COLO829 (cell line): ENCODE data around the gene GRSF1.
A peak's percentile ranks its signal among the peaks of the same experiment; 100 is the strongest.
"Not testable (repeated sequence)": the region's sequence is repeated elsewhere in the genome, so short reads cannot be mapped to it uniquely, and the experiment has no call there.

ENCODE experiments used
- DNase-seq: peaks from one replicate; pipeline ENCODE4 v3.0.0; 2012; ENCODE audit warnings: low spot score

GRSF1 gene, protein sequence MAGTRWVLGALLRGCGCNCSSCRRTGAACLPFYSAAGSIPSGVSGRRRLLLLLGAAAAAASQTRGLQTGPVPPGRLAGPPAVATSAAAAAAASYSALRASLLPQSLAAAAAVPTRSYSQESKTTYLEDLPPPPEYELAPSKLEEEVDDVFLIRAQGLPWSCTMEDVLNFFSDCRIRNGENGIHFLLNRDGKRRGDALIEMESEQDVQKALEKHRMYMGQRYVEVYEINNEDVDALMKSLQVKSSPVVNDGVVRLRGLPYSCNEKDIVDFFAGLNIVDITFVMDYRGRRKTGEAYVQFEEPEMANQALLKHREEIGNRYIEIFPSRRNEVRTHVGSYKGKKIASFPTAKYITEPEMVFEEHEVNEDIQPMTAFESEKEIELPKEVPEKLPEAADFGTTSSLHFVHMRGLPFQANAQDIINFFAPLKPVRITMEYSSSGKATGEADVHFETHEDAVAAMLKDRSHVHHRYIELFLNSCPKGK

DNA sequence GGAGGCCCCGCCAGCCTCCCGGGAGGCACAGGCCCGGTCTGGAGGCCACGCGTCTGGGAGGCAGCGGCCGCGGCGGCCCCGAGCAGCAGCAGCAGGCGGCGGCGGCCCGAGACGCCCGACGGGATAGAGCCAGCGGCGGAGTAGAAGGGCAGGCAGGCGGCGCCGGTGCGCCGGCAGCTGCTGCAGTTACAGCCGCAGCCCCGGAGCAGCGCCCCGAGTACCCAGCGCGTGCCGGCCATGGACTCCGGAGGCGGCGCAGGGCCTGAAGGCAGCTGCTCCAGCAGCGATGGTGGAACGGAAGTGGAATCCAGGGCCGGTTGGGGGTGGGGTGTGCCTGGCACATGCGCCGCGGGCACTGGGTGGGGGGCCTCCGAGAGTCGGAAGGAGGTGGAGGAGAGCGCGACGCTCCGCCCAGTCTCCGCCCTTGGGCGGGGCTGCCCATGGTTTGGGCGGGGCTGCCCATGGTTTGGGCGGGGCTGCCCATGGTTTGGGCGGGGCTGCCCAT is at the start of gene GRSF1:
Gene GRSF1 (minus strand): TSS at position 302 of the 505 bp plus-strand sequence. CDS start 63 bp downstream, at position 239.
- DNase-seq, result peak; percentile 97

DNA sequence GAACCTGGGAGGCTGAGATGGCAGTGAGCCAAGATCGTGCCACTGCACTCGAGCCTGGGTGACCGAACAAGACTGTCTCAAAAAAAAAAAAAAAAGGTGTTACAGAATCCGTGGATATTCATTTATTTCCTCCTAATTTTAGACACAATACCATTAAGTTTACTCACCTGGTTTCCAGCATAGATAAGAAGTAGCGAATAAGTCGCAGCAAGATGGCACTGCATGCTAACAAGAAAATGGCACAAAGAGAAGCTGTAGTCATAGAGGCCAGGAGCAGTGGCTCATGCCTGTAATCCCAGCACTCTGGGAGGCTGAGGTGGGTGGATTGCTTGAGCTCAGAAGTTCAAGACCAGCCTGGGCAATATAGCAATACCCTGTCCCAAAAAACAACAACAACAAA is 45.5 kb upstream of the GRSF1 start:
- DNase-seq, result no peak

DNA sequence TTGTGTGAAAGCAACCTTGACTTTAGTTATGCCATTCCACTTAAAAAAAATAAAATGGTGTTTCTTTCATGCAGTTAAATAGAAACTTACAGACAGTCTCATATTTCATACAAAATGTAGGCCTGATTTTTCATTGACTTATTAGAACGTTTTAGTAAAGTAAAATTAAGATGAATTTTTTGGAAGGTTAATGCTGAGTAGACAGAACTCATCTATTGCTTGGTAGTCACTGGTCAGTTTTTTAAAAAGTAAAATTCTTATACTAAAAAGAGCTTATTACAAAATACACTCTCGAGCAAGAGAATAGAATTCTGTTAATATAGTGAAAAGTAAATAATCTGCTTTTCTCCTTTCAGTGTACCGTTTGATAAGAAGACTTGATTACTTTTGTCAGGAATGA is 41.0 kb upstream of the GRSF1 start:
- DNase-seq, result no peak

DNA sequence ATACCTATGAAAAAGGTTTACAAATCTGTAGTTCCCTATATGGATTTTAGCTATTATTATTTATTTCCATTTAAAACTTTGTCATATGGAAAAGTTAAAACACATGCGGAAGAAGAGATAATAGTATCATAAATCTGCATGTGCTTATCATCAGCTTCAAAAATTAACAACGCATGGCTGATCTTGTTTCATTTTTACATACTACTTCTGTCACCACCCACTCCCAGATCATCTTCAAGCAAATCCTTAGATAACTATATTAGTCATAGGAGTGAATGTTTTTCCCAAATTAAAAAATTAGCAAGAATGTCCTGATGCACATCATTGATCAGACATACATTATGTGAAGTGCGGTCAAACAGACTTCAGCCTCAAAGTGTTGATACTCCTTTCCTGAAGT is 37.9 kb upstream of the GRSF1 start:
- no peak for DNase-seq

DNA sequence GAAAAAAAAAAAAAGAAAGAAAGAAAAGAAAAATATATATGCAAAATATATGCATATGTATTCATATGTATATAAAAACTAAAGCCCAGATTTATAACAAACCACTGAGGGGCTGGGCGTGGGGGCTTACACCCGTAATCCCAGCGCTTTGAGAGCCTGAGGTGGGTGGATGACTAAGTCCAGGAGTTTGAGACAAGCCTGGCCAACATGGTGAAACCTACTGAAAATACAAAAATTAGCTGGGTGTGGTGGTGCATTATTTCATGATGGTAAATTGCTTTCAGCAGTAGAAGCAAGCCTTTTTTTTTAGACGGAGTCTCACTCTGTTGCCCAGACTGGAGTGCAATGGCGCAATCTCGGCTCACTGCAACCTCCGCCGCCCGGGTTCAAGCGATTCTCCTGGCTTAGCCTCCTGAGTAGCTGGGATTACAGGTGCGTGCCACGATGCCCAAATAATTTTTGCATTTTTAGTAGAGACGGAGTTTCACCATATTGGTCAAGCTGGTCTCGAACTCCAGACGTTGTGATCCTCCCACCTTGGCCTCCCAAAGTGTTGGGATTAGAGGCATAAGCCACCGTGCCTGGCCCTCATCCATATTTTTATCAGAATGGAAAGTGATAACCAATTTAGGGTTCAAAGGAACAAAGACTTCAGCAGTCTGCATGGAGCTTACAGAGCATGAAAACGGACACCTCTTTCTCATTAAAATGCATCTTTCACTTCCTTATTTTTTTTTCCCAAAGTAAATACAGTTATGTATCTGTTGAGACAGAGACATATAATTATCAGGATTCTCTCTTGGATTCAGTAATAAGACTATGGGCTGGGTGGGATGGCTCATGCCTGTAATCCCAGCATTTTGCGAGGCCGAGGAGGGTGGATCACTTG is 34.8 kb upstream of the GRSF1 start:
- no peak for DNase-seq

DNA sequence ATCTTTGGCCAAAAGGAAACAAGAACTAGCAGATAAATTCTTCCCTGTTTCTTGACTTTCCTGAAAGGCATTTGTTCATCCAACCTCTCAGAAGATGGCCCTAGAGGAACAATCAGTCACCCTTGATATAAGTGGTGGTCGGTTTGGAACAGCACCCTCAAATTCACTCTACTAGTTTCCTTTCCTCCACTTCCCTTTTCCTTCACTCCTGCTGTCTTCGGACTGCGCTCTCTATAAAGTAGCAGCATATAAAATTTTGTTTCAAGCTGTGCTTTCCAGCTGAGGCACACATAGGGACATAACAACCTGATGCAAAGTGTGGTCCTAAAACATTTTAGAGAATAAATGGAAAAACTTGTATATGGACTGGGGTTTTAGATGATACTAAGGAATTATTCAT is 33.5 kb upstream of the GRSF1 start:
- DNase-seq, result no peak

DNA sequence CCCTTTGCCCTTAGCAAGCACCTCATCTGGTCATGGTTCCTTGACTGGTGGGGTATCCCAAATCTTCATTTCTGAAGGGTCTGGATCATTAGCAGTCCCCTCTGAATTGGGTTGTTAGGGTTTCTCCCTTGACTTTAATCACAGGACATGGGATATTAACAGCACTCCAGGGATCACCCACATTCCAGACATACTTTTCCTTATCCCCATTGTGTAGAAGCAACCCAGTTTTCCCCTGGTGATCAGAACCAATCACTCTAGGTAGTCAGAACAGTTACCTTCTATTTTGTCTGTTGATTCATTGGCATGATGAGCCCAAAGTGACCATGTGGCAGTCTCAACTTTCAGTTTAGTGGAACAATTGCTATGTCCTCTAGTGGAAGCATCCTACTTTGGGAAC is 29.1 kb upstream of the GRSF1 start:
- no peak for DNase-seq

DNA sequence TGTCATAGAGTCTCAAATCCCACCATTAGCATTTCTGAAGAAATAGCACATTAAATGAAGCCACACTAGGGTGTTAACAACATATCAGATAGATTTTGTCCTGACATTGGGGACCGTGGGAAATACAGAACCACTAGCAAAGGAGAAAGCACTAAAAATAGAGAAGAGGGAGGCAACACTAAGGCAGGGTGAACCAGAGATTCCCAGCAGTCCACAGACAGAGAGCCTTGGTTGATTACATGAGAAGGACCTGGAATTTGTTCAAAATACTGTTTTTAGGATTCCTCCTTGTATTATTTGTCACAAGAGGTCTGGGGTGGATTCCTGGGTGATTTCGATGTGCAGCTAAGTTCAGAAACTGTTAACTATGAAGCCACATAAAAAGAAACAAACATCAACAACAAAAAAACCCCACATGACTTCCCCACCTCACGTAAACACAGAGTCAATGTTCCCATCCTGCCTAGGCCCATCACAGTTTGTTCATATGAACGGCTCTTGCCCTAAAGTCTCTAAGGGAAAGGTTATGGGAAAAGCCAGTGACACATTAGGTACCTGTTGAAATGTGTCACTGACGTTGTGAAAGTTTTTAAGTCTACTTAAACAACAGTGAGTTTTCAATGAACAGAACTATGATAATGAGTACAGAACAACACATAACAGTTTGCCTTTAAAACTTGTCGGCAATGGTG is 23.6 kb upstream of the GRSF1 start:
- DNase-seq, result no peak

DNA sequence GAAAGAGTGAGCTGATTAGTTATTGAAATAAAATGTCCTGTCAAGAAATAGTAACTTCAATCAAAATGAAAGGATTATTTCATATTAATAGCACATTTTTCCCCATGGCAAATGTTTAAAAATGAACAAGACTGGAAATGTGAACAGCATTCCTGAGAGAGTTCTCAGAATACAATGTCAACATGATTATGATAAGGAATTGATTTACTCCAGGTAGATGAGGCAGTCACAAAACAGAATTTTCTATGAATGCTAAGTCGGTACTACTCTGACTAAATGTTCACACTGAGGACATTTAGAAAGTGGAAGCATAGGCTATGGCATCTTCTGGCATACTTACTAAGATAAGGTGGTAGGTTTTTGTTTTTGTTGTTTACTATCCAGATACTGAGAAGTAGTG is 19.4 kb upstream of the GRSF1 start:
- no peak for DNase-seq

DNA sequence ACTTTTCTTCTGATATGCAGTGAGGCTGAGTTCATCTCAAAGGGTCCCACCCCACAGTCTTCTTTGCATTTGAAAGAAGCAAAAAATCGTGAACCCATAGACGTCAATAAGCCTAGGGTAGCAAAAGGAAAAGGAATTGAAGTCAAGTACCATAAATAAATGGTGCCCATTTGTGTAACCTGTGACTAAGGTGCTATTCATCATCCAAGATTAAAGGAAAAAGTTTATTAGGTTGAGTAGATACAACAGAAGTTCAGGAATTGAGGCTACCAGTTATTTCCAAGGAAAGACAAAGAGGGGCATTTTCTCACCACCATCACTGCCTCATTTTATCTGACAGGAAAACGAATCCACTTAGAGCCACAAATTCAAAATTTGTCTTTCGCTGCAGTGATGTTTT is 18.8 kb upstream of the GRSF1 start:
- no peak for DNase-seq

DNA sequence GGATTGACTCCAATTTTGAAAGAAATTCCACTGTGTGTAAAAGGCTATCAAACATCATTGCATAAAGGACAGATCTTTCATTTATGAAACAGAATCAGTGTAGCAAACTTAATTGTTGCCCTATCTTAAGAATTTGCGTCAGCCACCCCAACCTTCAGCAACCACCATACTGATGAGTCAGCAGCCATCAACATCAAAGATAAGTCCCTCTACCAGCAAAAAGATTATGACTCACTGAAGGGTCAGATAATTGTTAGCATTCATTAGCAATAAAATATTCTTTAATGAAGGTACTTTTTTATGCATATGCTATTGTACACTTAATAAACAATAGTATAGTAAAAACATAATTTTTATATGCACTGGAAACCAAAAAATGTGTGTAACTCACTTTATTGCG is 15.8 kb upstream of the GRSF1 start:
- DNase-seq, result peak; percentile 23

DNA sequence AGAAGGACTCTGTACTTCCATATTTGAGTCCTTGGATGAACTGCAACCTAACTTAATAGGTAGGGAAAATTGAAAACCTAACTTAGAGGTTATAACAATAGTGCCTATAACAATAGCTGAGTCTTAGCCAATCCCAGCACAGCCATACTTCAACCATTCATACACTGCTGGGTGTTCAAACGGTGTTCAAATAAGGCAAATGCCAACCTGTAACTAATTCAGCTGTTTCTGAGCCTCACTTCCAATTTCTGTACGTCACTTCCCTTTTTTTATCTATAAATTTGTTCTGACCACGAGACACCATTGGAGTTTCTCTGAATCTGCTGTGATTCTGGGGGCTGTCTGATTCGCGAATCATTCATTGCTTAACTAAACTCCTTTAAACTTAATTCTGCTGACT is 9.6 kb upstream of the GRSF1 start:
- no peak for DNase-seq

DNA sequence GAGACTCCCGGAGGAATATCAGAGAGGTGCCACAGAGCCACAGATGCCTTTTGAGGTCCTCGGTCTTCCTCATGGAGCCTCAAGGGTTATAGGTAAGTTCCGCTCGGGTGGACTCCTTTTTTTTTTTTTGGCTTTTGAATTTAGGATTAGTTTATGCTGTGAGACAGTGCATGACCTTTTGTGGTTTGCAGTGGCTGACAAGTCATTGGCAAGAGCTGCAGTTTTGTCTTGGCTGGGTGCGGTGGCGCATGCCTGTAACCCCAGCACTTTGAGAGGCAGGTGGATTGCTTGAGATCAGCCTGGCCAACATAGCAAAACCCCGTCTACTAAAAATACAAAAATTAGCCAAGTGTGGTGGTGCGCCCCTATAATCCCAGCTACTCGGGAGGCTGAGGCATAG is 4.5 kb upstream of the GRSF1 start:
- no peak for DNase-seq

DNA sequence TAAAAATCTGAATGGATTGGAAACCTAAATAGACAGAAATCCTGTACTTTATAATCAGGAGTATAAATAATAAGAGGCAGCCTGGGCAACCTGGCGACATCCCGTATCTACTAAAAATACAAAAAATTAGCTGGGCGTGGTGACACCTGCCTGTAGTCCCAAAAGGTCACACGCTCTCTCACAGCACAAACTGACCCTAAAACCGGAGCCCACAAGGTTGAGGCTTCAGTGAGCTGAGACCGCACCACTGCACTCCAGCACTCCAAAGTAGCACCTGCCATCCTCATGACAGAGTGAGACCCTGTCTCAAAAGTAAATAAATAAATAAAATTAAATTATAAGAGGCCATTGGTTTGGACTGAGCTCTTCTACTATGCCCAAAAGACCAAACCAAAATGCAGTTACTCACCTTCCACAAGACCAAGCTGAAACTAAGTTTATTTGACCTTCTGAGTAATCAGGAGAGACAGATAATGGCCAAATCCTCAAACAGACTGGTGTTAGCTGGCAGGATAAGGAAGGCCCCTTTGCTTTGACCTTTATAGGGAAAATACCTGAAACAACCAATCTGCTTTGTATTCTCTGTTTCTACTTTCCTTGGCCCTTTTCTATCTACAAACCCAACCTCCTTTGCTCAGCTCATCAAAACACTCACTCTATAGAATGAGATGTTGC is 3.2 kb upstream of the GRSF1 start:
- DNase-seq, result no peak

DNA sequence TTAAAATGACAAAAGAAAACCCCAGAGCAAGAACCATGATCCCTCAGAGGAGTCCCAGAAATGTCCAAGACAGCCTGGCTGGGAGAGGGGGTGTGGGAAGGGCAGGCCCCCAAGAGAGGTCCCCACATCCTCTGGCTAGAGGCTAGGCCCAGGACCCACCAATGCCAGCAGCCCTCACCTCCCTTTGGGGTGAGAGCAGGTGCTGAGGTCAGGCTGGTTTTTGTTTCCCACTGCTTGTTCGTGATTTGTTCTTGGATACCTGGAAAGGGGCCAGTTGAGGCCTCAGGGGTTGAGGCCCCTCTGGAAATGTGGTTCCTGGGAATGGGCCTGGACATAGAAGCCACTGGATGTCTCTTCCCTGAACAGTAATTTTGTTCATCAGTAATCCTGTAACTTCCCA is 2.3 kb upstream of the GRSF1 start:
- no peak for DNase-seq

DNA sequence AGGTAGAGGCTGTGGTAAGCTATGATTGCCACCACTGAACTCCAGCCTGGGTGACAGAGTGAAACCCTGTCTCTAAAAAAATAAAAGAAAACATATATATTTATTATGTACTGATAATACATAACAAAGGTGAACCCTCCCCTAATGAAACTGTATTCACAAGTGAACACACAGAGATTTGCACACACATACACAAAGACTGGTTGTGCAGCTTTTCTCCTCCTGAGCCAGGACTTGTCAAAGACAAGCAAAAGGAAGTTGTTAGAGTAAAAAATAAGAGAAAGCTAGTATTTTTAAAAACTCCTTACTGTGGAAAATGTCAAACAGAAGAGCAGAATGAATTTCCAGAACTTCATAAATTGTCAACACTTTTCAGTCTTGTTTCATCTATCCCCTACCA is 1.5 kb upstream of the GRSF1 start:
- no peak for DNase-seq

DNA sequence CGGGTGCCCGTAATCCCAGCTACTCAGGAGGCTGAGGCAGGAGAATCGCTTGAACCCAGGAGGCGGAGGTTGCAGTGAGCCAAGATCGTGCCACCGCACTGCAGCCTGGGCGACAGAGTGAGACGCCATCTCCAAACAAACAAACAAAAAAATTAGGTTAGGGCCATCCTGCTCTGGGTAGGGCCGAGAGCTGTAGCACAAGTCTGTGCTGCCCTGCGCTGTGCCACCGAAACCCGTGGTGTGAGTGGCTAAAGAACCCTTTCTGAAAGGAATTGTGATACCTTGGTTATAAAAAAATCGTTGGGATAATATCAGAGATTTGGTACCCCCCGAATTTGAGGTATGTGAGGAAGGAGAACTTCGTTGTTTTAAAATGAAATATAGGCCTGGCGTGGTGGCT is 941 bp upstream of the GRSF1 start:
- DNase-seq, result not testable (repeated sequence)

DNA sequence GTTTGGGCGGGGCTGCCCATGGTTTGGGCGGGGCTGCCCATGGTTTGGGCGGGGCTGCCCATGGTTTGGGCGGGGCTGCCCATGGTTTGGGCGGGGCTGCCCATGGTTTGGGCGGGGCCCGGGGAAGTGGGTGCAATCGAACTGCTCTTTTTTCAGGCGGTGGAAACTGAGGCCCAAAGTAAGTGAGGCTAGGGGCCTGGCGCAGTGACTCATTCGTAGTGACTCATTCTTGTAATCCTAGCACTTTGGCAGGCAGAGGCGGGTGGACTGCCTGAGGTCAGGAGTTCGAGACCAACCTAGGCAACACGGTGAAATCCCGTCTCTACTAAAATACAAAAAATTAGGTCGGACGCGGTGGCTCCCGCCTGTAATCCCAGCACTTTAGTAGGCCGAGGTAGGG is 447 bp upstream of the GRSF1 start:
- peak; percentile 19 for DNase-seq

DNA sequence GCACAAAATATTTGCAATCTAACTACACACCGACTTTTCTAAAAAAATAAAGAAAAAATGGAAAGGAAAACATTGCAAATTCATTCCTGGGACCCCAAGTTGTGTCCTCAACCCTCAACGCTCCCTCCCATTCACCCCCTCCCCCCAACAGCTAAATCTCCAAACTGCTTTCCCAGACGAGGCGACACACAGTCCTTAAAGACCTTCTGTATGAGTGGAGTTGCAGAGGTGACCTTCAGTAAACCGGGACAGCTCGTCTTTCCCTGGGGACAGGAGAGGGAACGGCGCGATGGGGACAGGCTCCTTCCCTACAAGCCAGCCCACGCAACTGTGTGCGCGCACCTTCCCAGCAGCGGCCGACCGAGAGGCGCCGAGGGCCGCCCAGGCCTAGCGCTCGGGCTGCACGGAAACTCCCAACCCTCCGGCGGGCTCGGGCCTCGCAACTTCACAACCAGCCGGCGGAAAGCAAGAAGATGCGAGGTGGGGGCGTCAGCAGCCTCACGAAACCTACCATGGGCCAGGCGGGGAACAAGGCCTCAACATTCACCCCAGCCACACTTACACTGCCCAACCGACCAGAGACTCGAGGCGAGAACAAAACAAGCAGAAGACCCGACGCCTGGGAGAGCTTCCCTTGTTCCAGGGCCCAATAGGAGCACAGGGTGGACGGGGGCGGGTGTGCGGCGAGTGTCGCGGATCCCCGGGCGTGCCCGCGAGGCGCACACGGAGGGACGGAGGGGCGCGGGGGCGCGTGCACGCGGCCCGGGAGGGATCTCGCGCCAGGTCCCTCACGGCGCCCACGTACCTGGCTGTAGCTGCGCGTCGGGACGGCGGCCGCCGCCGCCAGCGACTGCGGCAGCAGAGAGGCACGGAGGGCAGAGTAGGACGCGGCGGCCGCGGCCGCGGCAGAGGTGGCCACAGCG is 763 bp downstream of the GRSF1 start:
- DNase-seq, result peak; percentile 42

DNA sequence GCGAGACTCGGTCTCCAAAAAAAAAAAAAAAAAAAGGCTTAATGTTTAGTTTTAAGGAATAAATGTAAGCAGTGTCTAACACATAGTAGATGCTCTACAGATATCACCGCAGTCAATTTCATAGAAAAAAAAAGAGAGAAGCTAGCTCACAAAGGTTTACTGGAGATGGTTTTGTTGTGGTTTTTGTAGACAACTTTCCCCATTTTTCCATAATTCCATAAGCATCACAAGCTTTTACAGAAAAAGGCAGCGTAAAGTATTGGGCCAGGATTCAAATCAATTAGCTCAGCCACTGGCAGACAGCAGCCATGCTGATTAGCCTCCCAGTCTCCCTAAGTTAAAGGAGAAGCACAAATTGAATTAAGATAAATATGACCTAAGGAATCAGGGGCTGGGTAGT is 1.5 kb downstream of the GRSF1 start:
- DNase-seq, result no peak

DNA sequence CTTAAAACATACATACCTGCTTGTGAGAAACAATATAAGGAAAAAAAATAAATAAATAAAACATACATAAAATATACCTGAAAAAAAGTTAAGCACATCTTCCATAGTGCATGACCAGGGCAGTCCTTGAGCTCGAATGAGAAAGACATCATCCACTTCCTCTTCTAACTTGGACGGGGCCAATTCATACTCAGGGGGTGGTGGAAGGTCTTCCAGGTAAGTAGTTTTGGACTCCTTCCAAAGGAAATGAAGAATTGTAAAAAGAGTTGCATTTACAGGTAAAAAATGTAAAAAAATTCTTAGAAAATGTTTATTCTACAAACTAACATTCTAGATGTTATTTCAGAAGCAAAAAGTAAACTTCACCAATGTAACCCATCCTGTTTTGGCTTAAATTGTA is 3.6 kb downstream of the GRSF1 start:
- DNase-seq, result no peak
